GM12873 (cell line): ENCODE data around the gene ATG9B.

Source experiments
- TF ChIP-seq, protein P1 (sequence below): IDR thresholded peaks from 2 replicates; pipeline ENCODE4 v1.5.1; 2012; ENCODE audit warnings: low read depth, mild to moderate bottlenecking, moderate library complexity, low read length, control low read depth; ENCODE audit not compliant: insufficient read depth; ENCODE audit errors: missing control alignments

ATG9B gene

DNA sequence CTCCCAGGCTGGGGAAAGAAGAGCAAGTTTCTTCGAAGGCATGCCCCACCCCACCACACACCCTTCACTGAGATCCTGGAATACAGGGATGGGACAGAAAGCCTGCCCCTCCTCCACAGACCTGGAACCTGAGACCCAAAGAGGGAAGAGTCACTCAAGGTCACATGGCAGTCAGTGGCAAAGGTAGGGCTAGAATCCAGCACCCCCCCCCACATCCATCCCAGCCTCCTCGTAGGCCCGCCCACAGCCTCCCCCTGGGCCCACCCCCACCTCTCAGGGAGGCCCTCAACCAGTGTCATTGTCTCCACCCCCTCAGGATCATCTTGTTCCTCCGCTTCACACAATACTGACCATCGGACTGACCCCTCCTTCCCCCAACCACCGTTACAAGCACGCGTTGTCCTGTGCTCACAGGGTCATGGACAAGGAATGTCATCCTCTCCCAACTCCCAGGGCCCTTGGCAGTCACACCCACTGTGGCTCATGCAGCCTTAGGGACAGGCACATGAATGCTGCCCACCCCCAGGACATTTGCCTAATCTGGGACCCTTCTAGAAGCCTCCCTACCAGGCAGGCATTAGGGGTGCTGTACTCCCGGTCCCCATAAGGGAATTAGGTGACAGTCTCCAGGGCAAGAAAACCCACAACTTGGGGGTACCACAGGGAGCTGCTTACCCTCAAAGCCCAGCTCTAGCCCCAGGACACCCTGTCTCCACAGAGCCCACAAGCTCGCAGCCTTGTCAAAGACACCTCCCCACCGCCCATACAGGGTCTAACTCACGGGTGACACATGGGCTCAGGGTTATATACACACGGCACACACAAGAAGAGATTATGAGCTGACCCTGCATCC lies 47.5 kb downstream of the ATG9B start:
- TF ChIP-seq, protein P1, sequence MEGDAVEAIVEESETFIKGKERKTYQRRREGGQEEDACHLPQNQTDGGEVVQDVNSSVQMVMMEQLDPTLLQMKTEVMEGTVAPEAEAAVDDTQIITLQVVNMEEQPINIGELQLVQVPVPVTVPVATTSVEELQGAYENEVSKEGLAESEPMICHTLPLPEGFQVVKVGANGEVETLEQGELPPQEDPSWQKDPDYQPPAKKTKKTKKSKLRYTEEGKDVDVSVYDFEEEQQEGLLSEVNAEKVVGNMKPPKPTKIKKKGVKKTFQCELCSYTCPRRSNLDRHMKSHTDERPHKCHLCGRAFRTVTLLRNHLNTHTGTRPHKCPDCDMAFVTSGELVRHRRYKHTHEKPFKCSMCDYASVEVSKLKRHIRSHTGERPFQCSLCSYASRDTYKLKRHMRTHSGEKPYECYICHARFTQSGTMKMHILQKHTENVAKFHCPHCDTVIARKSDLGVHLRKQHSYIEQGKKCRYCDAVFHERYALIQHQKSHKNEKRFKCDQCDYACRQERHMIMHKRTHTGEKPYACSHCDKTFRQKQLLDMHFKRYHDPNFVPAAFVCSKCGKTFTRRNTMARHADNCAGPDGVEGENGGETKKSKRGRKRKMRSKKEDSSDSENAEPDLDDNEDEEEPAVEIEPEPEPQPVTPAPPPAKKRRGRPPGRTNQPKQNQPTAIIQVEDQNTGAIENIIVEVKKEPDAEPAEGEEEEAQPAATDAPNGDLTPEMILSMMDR: no peak

DNA sequence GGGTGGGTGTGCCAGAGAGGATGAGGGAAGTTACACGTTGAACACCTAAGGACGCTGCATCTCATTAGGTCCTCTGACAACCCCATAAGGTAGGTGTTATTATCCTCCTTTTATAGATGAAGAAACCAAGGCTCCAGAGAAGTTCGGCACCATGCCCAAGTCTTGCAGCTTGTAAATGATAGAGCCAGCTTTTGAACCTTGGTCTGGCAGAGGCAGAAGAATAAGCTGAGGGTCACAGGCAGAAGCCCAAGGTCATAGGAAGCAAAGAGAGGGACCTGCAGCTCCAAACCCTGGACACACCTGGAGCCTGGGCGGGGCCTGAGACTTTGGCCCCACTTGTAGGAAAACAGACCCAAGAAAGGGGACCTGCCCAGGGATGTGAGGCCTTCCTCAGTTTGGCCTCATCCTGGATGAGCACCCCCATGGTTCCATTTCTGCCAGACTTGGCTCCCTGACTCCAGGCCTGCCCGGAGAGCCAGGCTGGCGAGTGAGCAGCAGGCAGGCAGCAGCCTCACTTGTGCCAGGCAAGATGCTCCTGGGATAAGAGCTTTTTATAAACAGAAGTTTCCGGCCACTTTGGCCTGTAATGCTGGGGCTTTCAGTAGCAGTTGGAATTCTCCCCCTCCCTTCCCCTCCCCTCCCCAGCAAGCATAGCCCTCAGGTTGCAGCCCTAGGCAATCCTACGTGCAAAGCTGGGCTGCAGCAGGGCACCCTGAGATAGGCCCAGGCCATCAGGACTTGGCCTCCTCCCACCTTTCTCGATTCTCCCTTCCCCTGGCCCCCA lies 48.6 kb downstream of the ATG9B start:
- TF ChIP-seq, protein P1: no peak

DNA sequence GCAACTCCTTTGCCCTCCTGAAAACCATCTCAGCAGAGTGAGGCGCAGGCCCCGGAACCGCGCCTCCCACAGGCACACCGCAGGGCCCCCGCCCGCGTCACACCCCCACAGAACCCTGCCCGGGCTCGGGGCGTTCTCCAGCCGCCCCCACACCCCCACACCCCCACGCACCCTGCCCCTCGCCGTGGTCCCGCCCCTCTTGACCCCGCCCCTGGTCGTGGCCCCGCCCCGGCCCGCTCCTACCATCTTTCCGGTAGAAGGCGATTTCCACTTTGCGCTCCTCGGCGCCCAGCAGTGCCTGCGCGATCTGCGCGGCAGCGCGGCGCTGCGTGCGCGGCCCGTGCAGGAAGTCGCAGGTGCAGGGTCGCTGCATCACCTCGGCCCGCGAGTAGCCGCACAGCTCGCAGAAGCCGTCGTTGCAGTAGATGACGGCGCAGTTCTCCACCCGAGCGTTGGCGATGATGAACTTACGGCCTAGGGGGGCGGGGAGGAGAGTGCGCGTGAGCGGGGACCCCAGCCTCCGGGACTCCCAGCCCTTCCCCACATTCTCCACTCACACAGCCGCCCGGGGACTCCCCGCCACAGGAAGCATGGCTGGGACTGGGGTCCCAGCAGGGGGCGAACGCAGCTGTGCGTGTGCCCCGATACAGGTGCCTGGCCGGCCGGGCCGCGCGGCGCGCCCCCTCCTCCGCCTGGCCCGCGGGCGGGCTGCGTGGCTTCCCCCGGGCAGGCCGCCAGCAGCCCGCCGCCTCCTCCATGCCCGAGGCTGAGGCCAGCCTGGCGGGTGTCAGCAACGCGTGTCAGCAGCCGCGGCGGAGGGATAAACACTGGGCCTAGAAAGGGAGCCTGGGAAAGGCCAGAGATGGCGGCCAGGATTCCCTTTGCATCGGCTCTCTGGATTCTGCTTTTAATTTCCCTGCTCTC lies 49.6 kb downstream of the ATG9B start:
- TF ChIP-seq, protein P1: peak; percentile 39

- TF ChIP-seq, protein P1: no peak
Observed at GRCh38 chr7:150973571-150974451, 50.5 kb downstream of the ATG9B start.

- TF ChIP-seq, protein P1: no peak
Observed at GRCh38 chr7:150972741-150973140, 51.6 kb downstream of the ATG9B start.

GRCh38 chr7:150972023-150972468 lies 52.2 kb downstream of the ATG9B start:
- TF ChIP-seq, protein P1: no peak
